HepG2 (cell line): ENCODE data around the gene ZNF747. TPM values are rescaled to one million over a fixed set of nuclear protein-coding genes. Genes with fewer than 3 reads are reported as not detected.

ENCODE experiments used
- ARNTL ChIP-seq: sonication (generic); formaldehyde crosslinking; IDR thresholded peaks from 2 replicates; pipeline ENCODE4 v1.4.0; 2020; ENCODE audit warnings: mild to moderate bottlenecking, missing genetic modification reagents
- CTCF ChIP-seq: sonication (generic); formaldehyde crosslinking; IDR thresholded peaks from 2 replicates; pipeline ENCODE4 v1.5.0; 2020; ENCODE audit warnings: mild to moderate bottlenecking, missing genetic modification reagents, moderate library complexity
- ELF3 ChIP-seq: IDR thresholded peaks from 2 replicates; pipeline ENCODE4 v1.6.1; 2016; ENCODE audit warnings: missing genetic modification reagents, missing compliant biosample characterization
- HOMEZ ChIP-seq: IDR thresholded peaks from 2 replicates; pipeline ENCODE4 v1.6.1; 2016; ENCODE audit warnings: low read depth
- MYC ChIP-seq: sonication (generic); formaldehyde crosslinking; IDR thresholded peaks from 2 replicates; pipeline ENCODE4 v1.9.0; 2021; ENCODE audit warnings: missing genetic modification reagents, borderline replicate concordance
- NFYB ChIP-seq: sonication (generic); formaldehyde crosslinking; IDR thresholded peaks from 2 replicates; pipeline ENCODE4 v1.4.0; 2020; ENCODE audit warnings: missing genetic modification reagents
- PITX1 ChIP-seq: sonication (generic); formaldehyde crosslinking; IDR thresholded peaks from 2 replicates; pipeline ENCODE4 v1.5.1; 2020; ENCODE audit warnings: mild to moderate bottlenecking, missing genetic modification reagents
- POLR2A ChIP-seq, 2 experiments: IDR thresholded peaks; 2 replicates each; pipeline ENCODE4 v1.6.1; 2011; ENCODE audit warnings: low read depth in 2 of 2, low read length in 2 of 2, mild to moderate bottlenecking in 1 of 2, moderate library complexity in 1 of 2; ENCODE audit not compliant: insufficient read depth in 1 of 2
- SAFB2 ChIP-seq: sonication (generic); formaldehyde crosslinking; IDR thresholded peaks from 2 replicates; pipeline ENCODE4 v1.5.1; 2020; ENCODE audit warnings: missing genetic modification reagents, low read depth, mild to moderate bottlenecking, borderline replicate concordance
- TARDBP ChIP-seq: sonication (generic); formaldehyde crosslinking; IDR thresholded peaks from 2 replicates; pipeline ENCODE4 v1.8.0; 2022; ENCODE audit warnings: mild to moderate bottlenecking, missing genetic modification reagents
- ZMYM3 ChIP-seq: sonication (generic); formaldehyde crosslinking; IDR thresholded peaks from 2 replicates; pipeline ENCODE4 v1.5.1; 2020; ENCODE audit warnings: mild to moderate bottlenecking, missing genetic modification reagents
- ZNF605 ChIP-seq: sonication (generic); formaldehyde crosslinking; IDR thresholded peaks from 2 replicates; pipeline ENCODE4 v1.8.0; 2022; ENCODE audit warnings: mild to moderate bottlenecking, missing genetic modification reagents
- ZNF629 ChIP-seq: sonication (generic); formaldehyde crosslinking; conservative IDR thresholded peaks from 2 replicates; pipeline ENCODE4 v1.5.0; 2020; ENCODE audit warnings: missing genetic modification reagents
- ZNF761 ChIP-seq: sonication (generic); formaldehyde crosslinking; conservative IDR thresholded peaks from 2 replicates; pipeline ENCODE4 v1.4.0; 2020; ENCODE audit warnings: mild to moderate bottlenecking, missing genetic modification reagents
- ZNF790 ChIP-seq: sonication (generic); formaldehyde crosslinking; IDR thresholded peaks from 2 replicates; pipeline ENCODE4 v1.8.0; 2022; ENCODE audit warnings: missing genetic modification reagents, mild to moderate bottlenecking, borderline replicate concordance
- ZSCAN31 ChIP-seq: sonication (generic); formaldehyde crosslinking; IDR thresholded peaks from 2 replicates; pipeline ENCODE4 v1.5.0; 2020; ENCODE audit warnings: low read depth, mild to moderate bottlenecking, missing genetic modification reagents
- polyA plus RNA-seq, 8 experiments: library from polyadenylated mRNA; depleted of rRNA in 3 of 8; stranded (reverse) in 7 of 8; unstranded in 1 of 8; fragments of >200 nt; fragmentation: Illumina TruSeq in 4 of 8; extraction: Trizol in 4 of 8; gene quantifications; 2 replicates each; pipeline versions ENCODE4 v1.2.1 to v1.2.3, GENCODE V29; 2011 to 2016; ENCODE audit warnings: low read depth in 4 of 8, missing spikeins in 1 of 8, mixed read lengths in 1 of 8; ENCODE audit not compliant: insufficient read depth in 1 of 8
- total RNA-seq, 5 experiments: library from RNA; depleted of rRNA; stranded (reverse); fragments of >200 nt; fragmentation: Illumina TruSeq; extraction: Trizol; gene quantifications; 2 replicates each; pipeline ENCODE4 v1.2.3, GENCODE V29; 2016; ENCODE audit warnings: low read depth in 1 of 5
- TF ChIP-seq, protein P1 (sequence below): sonication (generic); formaldehyde crosslinking; IDR thresholded peaks from 2 replicates; pipeline ENCODE4 v1.4.0; 2020; ENCODE audit warnings: missing genetic modification reagents, borderline replicate concordance
- TF ChIP-seq, protein P2 (sequence below): sonication (generic); formaldehyde crosslinking; IDR thresholded peaks from 2 replicates; pipeline ENCODE4 v1.5.0; 2020; ENCODE audit warnings: mild to moderate bottlenecking, missing genetic modification reagents, borderline replicate concordance

ZNF747 gene
- total and polyA plus RNA-seq, 2 of the 13 experiments (the other 11 are each of a cell fraction or from before 2014, with no cell fraction given): 7.2 to 10.2 TPM

- TF ChIP-seq, protein P1, sequence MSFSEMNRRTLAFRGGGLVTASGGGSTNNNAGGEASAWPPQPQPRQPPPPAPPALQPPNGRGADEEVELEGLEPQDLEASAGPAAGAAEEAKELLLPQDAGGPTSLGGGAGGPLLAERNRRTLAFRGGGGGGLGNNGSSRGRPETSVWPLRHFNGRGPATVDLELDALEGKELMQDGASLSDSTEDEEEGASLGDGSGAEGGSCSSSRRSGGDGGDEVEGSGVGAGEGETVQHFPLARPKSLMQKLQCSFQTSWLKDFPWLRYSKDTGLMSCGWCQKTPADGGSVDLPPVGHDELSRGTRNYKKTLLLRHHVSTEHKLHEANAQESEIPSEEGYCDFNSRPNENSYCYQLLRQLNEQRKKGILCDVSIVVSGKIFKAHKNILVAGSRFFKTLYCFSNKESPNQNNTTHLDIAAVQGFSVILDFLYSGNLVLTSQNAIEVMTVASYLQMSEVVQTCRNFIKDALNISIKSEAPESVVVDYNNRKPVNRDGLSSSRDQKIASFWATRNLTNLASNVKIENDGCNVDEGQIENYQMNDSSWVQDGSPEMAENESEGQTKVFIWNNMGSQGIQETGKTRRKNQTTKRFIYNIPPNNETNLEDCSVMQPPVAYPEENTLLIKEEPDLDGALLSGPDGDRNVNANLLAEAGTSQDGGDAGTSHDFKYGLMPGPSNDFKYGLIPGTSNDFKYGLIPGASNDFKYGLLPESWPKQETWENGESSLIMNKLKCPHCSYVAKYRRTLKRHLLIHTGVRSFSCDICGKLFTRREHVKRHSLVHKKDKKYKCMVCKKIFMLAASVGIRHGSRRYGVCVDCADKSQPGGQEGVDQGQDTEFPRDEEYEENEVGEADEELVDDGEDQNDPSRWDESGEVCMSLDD (CRISPR knock-in tag): peak; percentile 16; the same call in 1 of the 2 replicates
- TF ChIP-seq ARNTL (CRISPR knock-in tag) (peak; percentile 66; the same call in 1 of the 2 replicates), HOMEZ (peak; percentile 22; the same call in 1 of the 2 replicates), MYC (peak; percentile 48; the same call in 1 of the 2 replicates), CTCF (CRISPR knock-in tag) (peak; percentile 37), TARDBP (peak; percentile 75; the same call in 1 of the 2 replicates), ELF3 (CRISPR knock-in tag) (peak; percentile 53; the same call in 1 of the 2 replicates), ZNF629 (CRISPR knock-in tag) (peak; percentile 40; the same call in 1 of the 2 replicates), ZMYM3 (CRISPR knock-in tag) (peak; percentile 99), PITX1 (CRISPR knock-in tag) (peak; percentile 88), ZNF761 (CRISPR knock-in tag) (peak; percentile 44; the same call in 1 of the 2 replicates), POLR2A (IDR thresholded peaks at IDR 0.05; ENCODE audit: insufficient read depth in 1 of 2, low read depth in 2 of 2, low read length in 2 of 2) (peak in 1 of 2 experiments; percentile 52; a peak in 2 of 4 replicates), SAFB2 (peak; percentile 58; the same call in 1 of the 2 replicates), ZSCAN31 (peak; percentile 47; the same call in 1 of the 2 replicates), ZNF790 (CRISPR knock-in tag) (0 out of 2 replicates have a peak, but pooled peaks have one; percentile 14), NFYB (peak; percentile 11; the same call in 1 of the 2 replicates), ZNF605 (peak; percentile 34; the same call in 1 of the 2 replicates)
- TF ChIP-seq, protein P2, sequence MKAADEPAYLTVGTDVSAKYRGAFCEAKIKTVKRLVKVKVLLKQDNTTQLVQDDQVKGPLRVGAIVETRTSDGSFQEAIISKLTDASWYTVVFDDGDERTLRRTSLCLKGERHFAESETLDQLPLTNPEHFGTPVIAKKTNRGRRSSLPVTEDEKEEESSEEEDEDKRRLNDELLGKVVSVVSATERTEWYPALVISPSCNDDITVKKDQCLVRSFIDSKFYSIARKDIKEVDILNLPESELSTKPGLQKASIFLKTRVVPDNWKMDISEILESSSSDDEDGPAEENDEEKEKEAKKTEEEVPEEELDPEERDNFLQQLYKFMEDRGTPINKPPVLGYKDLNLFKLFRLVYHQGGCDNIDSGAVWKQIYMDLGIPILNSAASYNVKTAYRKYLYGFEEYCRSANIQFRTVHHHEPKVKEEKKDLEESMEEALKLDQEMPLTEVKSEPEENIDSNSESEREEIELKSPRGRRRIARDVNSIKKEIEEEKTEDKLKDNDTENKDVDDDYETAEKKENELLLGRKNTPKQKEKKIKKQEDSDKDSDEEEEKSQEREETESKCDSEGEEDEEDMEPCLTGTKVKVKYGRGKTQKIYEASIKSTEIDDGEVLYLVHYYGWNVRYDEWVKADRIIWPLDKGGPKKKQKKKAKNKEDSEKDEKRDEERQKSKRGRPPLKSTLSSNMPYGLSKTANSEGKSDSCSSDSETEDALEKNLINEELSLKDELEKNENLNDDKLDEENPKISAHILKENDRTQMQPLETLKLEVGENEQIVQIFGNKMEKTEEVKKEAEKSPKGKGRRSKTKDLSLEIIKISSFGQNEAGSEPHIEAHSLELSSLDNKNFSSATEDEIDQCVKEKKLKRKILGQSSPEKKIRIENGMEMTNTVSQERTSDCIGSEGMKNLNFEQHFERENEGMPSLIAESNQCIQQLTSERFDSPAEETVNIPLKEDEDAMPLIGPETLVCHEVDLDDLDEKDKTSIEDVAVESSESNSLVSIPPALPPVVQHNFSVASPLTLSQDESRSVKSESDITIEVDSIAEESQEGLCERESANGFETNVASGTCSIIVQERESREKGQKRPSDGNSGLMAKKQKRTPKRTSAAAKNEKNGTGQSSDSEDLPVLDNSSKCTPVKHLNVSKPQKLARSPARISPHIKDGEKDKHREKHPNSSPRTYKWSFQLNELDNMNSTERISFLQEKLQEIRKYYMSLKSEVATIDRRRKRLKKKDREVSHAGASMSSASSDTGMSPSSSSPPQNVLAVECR (CRISPR knock-in tag): peak; percentile 42; the same call in 1 of the 2 replicates
Observed at GRCh38 chr16:30540916-30541464, 6.3 kb upstream of the ZNF747 start (continued).
